HEK293T (cell line): ENCODE measurements around the gene SPEG.

Experiments
- ARNT ChIP-seq: fragments of 450-650 bp; IDR thresholded peaks from 2 replicates; pipeline ENCODE4 v1.6.1; 2017; ENCODE audit warnings: mild to moderate bottlenecking
- BHLHE40 ChIP-seq: fragments of 450-650 bp; IDR thresholded peaks from 2 replicates; pipeline ENCODE4 v1.6.1; 2016; ENCODE audit warnings: mild to moderate bottlenecking, moderate library complexity, borderline replicate concordance
- ELF4 ChIP-seq: fragments of 450-650 bp; IDR thresholded peaks from 2 replicates; pipeline ENCODE4 v1.6.1; 2017; ENCODE audit warnings: antibody characterized with exemption
- FOXA1 ChIP-seq: fragments of 450-650 bp; IDR thresholded peaks from 2 replicates; pipeline ENCODE4 v1.6.1; 2016; ENCODE audit warnings: mild to moderate bottlenecking
- FOXK2 ChIP-seq: fragments of 450-650 bp; IDR thresholded peaks from 2 replicates; pipeline ENCODE4 v1.6.1; 2016; ENCODE audit warnings: mild to moderate bottlenecking
- FOXM1 ChIP-seq: fragments of 450-650 bp; IDR thresholded peaks from 2 replicates; pipeline ENCODE4 v1.6.1; 2017; ENCODE audit warnings: mild to moderate bottlenecking, borderline replicate concordance
- L3MBTL2 ChIP-seq: fragments of 450-650 bp; conservative IDR thresholded peaks from 2 replicates; pipeline ENCODE4 v1.6.1; 2016; ENCODE audit warnings: mild to moderate bottlenecking
- LEF1 ChIP-seq: fragments of 450-650 bp; IDR thresholded peaks from 2 replicates; pipeline ENCODE4 v1.6.1; 2017; ENCODE audit warnings: mild to moderate bottlenecking, borderline replicate concordance
- NFRKB ChIP-seq: fragments of 450-650 bp; IDR thresholded peaks from 2 replicates; pipeline ENCODE4 v1.6.1; 2016; ENCODE audit warnings: mild to moderate bottlenecking, moderate library complexity
- PKNOX1 ChIP-seq: fragments of 450-650 bp; IDR thresholded peaks from 2 replicates; pipeline ENCODE4 v1.6.1; 2016
- SP1 ChIP-seq: fragments of 450-650 bp; IDR thresholded peaks from 2 replicates; pipeline ENCODE4 v1.6.1; 2017
- SUZ12 ChIP-seq: fragments of 450-650 bp; IDR thresholded peaks from 2 replicates; pipeline ENCODE4 v1.6.1; 2016; ENCODE audit warnings: mild to moderate bottlenecking
- TARDBP ChIP-seq: fragments of 450-650 bp; IDR thresholded peaks from 2 replicates; pipeline ENCODE4 v1.6.1; 2016
- ZNF384 ChIP-seq: fragments of 450-650 bp; IDR thresholded peaks from 2 replicates; pipeline ENCODE4 v1.6.1; 2016

- no peak for TF ChIP-seq FOXA1
- no peak for TF ChIP-seq ARNT
- no peak for TF ChIP-seq FOXK2
- no peak for TF ChIP-seq SP1
- TF ChIP-seq BHLHE40: no peak
- no peak for TF ChIP-seq FOXM1
- TF ChIP-seq TARDBP: no peak
- no peak for TF ChIP-seq SUZ12
- TF ChIP-seq ZNF384: no peak
- TF ChIP-seq PKNOX1: no peak
- no peak for TF ChIP-seq ELF4
- TF ChIP-seq LEF1: no peak
- no peak for TF ChIP-seq L3MBTL2
- no peak for TF ChIP-seq NFRKB
Measured at GRCh38 chr2:219405451-219405850, 29.2 kb upstream of the SPEG start.
